Measurements from ENCODE around the gene MAP1LC3B. TPM values are rescaled to one million over a fixed set of nuclear protein-coding genes. Genes with fewer than 3 reads are reported as not detected.
A peak's percentile ranks its signal among the peaks of the same experiment; 100 is the strongest.

MAP1LC3B gene
- total RNA-seq, 1 donor from 2014 or later: 46.2 TPM

DNA sequence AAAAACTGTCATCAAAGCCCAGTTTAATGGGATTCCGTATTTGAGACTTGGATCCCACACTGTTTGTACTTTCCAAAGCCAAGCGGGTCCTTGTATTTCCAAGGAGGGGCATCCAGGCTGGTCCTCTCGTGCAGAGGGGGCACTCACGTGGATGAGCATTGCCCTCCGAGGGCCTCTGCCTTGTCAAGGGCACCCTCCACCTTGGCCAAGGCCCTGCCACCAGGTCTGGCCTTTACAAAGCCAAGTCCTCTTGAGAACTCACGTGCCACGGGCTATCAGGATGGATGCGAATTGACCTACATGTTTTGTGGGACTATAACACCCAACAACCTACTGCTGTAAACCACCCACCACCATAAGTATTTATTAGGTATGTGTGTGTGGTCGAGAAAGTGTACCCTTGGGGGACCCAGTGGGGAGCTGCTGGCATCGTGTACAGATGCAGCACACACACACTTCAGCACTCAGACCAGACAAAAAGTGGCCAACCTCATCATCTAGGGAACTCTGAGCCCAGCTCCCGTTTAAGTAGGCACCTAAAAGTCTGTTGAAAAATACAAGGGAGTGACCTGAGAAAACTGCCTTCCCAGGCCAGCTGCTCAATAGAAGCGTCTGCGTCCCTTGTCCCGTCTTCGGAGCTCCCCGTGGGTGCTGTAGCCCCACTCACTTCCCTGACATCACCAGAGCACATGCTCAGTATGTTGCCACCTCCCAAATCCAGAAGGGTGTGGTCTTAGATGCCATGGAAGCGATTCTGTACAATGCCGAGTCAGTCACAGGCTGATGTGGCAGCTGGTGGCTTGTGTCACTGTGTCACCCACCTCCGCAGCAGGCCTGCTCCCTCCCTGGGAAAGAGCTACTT lies 12.9 kb downstream of the MAP1LC3B start:
- H3K27me3 Mint-ChIP-seq: no peaks in the 10 kb centered on the region
- TF ChIP-seq, protein P1, sequence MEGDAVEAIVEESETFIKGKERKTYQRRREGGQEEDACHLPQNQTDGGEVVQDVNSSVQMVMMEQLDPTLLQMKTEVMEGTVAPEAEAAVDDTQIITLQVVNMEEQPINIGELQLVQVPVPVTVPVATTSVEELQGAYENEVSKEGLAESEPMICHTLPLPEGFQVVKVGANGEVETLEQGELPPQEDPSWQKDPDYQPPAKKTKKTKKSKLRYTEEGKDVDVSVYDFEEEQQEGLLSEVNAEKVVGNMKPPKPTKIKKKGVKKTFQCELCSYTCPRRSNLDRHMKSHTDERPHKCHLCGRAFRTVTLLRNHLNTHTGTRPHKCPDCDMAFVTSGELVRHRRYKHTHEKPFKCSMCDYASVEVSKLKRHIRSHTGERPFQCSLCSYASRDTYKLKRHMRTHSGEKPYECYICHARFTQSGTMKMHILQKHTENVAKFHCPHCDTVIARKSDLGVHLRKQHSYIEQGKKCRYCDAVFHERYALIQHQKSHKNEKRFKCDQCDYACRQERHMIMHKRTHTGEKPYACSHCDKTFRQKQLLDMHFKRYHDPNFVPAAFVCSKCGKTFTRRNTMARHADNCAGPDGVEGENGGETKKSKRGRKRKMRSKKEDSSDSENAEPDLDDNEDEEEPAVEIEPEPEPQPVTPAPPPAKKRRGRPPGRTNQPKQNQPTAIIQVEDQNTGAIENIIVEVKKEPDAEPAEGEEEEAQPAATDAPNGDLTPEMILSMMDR (IDR thresholded peaks at IDR 0.05; ENCODE audit: unreplicated experiment): no peak
- H3K4me1 Mint-ChIP-seq (ENCODE audit: low read depth): no peaks in the 10 kb centered on the region
- no peak overlapping the region for H3K4me3 Mint-ChIP-seq (ENCODE audit: low read depth)
- H3K36me3 Mint-ChIP-seq (ENCODE audit: insufficient read depth): peaks cover 21% of the 10 kb centered on the region
- no peaks in the 10 kb centered on the region for H3K9me3 Mint-ChIP-seq (ENCODE audit: low read depth)
- H3K27ac Mint-ChIP-seq: peak overlapping the region; percentile 63
- DNase-seq (ENCODE audit: low spot score, unreplicated experiment): no peak

DNA sequence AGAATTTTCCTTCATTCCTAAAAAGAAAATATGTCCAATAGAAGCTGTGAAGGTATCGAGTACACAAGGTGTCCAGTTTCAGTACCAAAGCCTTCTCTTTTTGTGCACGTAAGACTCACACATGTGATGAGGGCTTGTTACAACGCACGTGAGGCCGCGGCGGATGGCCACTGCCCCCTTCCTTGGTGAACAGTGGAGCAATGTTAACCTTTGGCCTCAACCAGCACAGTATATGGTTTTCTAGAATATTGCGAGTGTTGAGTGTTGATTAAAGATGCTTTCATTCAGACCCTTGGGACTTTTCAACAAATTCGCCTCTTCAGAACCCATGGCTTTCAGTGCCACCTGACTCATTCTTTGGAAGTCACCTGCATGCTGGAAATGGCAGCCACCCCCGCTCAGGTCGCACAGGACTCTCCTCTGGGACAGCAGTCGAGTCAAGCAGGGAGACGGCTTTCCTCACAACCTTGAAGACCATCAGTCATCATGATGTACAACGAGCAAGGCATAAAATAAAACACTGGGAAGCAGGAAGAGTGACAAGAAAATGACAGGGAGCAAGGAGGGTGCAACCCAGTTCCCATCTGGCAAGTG lies 14.5 kb downstream of the MAP1LC3B start:
- H3K27ac Mint-ChIP-seq: no peak overlapping the region
- no peak for DNase-seq (ENCODE audit: low spot score, unreplicated experiment)

DNA sequence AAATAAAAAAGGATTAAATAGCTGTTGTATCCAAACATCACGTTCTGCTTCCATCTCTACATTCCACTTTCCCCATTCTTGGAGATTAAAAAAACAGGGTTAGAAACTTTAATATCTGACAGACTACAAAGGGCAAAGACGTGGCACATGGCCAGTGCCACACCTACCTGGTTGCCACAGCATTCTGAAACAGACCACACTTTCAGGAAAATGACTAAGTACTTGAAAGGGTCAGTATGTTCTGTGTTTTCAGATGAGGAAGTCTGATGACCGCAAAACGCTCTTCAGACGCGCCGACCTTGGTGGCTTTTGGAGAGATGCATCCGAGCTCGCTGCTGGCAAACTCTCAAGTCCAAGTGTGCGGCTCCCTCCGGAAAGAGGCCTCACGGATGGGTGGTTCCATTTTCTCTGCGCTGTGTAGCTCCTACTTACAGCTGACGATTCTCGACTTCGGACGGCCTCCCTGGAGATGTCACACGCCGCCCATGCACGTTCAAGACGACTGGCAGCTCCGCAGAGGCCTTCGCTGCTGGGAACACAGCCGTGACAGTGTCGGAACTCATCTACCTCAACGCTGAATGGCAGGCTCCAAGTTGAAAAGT lies 15.5 kb downstream of the MAP1LC3B start:
- peaks cover 29% of the 10 kb centered on the region for H3K36me3 Mint-ChIP-seq (ENCODE audit: insufficient read depth)

More for the DNA sequence above, 14.5 kb downstream of the MAP1LC3B start:
- TF ChIP-seq, protein P1 (IDR thresholded peaks at IDR 0.05; ENCODE audit: unreplicated experiment): no peak
- Mint-ChIP-seq H3K4me3 (ENCODE audit: low read depth) (no peak overlapping the region), H3K36me3 (ENCODE audit: insufficient read depth) (peaks cover 25% of the 10 kb centered on the region), H3K9me3 (ENCODE audit: low read depth) (no peaks in the 10 kb centered on the region), H3K27me3 (no peaks in the 10 kb centered on the region), H3K4me1 (ENCODE audit: low read depth) (no peaks in the 10 kb centered on the region)

DNA sequence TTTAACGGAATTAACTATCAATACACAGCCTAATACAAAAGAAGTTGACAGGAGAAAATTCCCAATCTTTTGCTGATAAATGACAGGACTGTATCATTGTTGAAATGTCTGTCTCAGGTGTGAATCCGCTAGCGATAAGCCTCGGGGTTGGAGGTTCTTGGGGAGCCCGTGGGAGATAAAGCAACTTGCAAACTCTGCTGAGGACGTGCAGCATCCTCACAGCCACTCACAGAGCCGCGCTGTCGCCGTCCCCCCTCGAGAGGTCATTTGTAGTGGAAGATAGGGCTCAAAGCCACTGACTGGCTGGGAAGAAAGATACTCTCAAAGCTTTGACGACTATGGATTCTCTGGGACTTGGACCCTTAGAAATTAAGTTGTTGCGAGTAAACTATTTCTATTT lies 17.0 kb downstream of the MAP1LC3B start:
- TF ChIP-seq, protein P1 (IDR thresholded peaks at IDR 0.05; ENCODE audit: unreplicated experiment): no peak
- Mint-ChIP-seq H3K27me3 (no peaks in the 10 kb centered on the region), H3K36me3 (ENCODE audit: insufficient read depth) (peaks cover 31% of the 10 kb centered on the region), H3K27ac (no peak overlapping the region), H3K9me3 (ENCODE audit: low read depth) (no peaks in the 10 kb centered on the region), H3K4me1 (ENCODE audit: low read depth) (no peaks in the 10 kb centered on the region), H3K4me3 (ENCODE audit: low read depth) (no peak overlapping the region)
- no peak for DNase-seq (ENCODE audit: low spot score, unreplicated experiment)

More for the DNA sequence above, 15.5 kb downstream of the MAP1LC3B start:
- Mint-ChIP-seq H3K27me3 (no peaks in the 10 kb centered on the region), H3K27ac (no peak overlapping the region), H3K9me3 (ENCODE audit: low read depth) (no peaks in the 10 kb centered on the region), H3K4me3 (ENCODE audit: low read depth) (no peak overlapping the region), H3K4me1 (ENCODE audit: low read depth) (no peaks in the 10 kb centered on the region)
- DNase-seq (ENCODE audit: low spot score, unreplicated experiment): no peak
- TF ChIP-seq, protein P1 (IDR thresholded peaks at IDR 0.05; ENCODE audit: unreplicated experiment): no peak

DNA sequence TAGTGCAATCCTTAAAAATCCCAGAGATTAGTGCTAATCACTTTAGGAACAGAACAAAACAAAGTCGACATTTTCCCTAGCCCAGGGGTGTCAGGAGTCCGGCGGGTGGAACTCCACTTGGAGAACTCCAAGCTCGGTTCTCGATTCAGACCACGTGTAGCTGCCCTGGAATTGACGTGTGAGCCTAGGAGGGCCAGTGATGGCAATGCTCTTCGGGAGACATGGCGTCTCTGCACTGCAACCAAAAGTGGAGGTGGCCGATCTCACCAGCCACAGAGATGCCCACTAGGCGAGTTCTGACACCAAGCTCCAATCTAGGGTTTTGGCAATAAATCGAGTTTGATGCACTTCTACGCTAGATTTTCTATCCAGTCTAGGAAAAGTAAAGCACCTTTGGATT lies 17.6 kb downstream of the MAP1LC3B start:
- Mint-ChIP-seq H3K27me3 (no peaks in the 10 kb centered on the region), H3K4me1 (ENCODE audit: low read depth) (no peaks in the 10 kb centered on the region), H3K9me3 (ENCODE audit: low read depth) (no peaks in the 10 kb centered on the region), H3K36me3 (ENCODE audit: insufficient read depth) (peaks cover 31% of the 10 kb centered on the region), H3K27ac (no peak overlapping the region), H3K4me3 (ENCODE audit: low read depth) (no peak overlapping the region)
- DNase-seq (ENCODE audit: low spot score, unreplicated experiment): no peak
- TF ChIP-seq, protein P1 (IDR thresholded peaks at IDR 0.05; ENCODE audit: unreplicated experiment): no peak
